Sigmoid colon (tissue), 7 donors: ENCODE data around the gene PYGO1. TPM values are rescaled to one million over a fixed set of nuclear protein-coding genes. Genes with fewer than 3 reads are reported as not detected.

ENCODE experiments used
- DNase-seq: peaks from one replicate; pipeline ENCODE4 v3.0.0-alpha.2; 2019
- H3K27ac ChIP-seq, 4 donors: fragments of 200-600 bp; sonication (generic); one replicate each; pipeline ENCODE4 v1.5.1; 2016 to 2019; ENCODE audit warnings: mild to moderate bottlenecking in 1 of 4
- H3K27me3 ChIP-seq, 3 donors: fragments of 200-600 bp; sonication (generic); one replicate each; pipeline ENCODE4 v1.5.1; 2019; ENCODE audit warnings: mild to moderate bottlenecking in 1 of 3
- H3K36me3 ChIP-seq, 4 donors: fragments of 200-600 bp; sonication (generic); one replicate each; pipeline ENCODE4 v1.5.1; 2016 to 2019
- H3K4me1 ChIP-seq, 4 donors: fragments of 200-600 bp; sonication (generic); one replicate each; pipeline ENCODE4 v1.5.1; 2017 to 2019
- H3K4me3 ChIP-seq, 4 donors: fragments of 200-600 bp; sonication (generic); one replicate each; pipeline ENCODE4 v1.5.1; 2017 to 2019; ENCODE audit warnings: mild to moderate bottlenecking in 2 of 4, moderate library complexity in 1 of 4
- H3K9me3 ChIP-seq, 4 donors: fragments of 200-600 bp in 3 of 4; sonication (generic) in 3 of 4; one replicate each; pipeline versions ENCODE4 v1.5.1 to v1.6.1; 2013 to 2019
- CTCF ChIP-seq, 4 experiments: fragments of 450-650 bp in 3 of 4; fragments of 200-600 bp in 1 of 4; IDR thresholded peaks; one replicate each; pipeline ENCODE4 v1.5.1; 2016 to 2019; ENCODE audit warnings: antibody characterized with exemption in 4 of 4, mild to moderate bottlenecking in 3 of 4, moderate library complexity in 2 of 4
- EP300 ChIP-seq, 4 donors: sonication (generic); formaldehyde crosslinking; IDR thresholded peaks; one replicate each; pipeline ENCODE4 v1.6.1; 2017; ENCODE audit warnings: antibody characterized with exemption in 4 of 4
- POLR2A ChIP-seq, 2 donors: fragments of 450-650 bp; IDR thresholded peaks; one replicate each; pipeline ENCODE4 v1.6.1; 2016; ENCODE audit warnings: antibody characterized with exemption in 2 of 2, mild to moderate bottlenecking in 2 of 2, moderate library complexity in 2 of 2
- POLR2AphosphoS5 ChIP-seq, 4 donors: sonication (generic); formaldehyde crosslinking; IDR thresholded peaks; one replicate each; pipeline ENCODE4 v1.6.1; 2017; ENCODE audit warnings: antibody characterized with exemption in 4 of 4
- WGBS, 2 donors: extraction: QIAGEN DNeasy Blood & Tissue Kit; methylation state at CpG; one replicate each; pipeline ENCODE4 v1.1.7; 2013; 5-methylcytosine and 5-hydroxymethylcytosine counted together
- intact Hi-C: fragments of 100-400 bp; cut with DNase I; formaldehyde crosslinking; loops from one replicate; pipeline ENCODE4 v1.15.1; 2023
- polyA plus RNA-seq, 3 donors: library from polyadenylated mRNA; stranded (reverse); fragments of 200-250 nt; gene quantifications; one replicate each; pipeline ENCODE4 v1.2.3, GENCODE V29; 2013
- total RNA-seq, 4 donors: library from RNA; depleted of rRNA; stranded (reverse); fragments of >200 nt; gene quantifications; one replicate each; pipeline ENCODE4 v1.1.0, GENCODE V29; 2016
- donor health status: healthy with polysubstance abuse.
- donor health status: Bipolar disorder and iron deficiency.
- donor health status: healthy.

Gene PYGO1
- total and polyA plus RNA-seq, 7 donors, result under 0.01 to 20.7 (median 14.5) TPM

GRCh38 chr15:55576943-55577342, 11.2 kb downstream of the PYGO1 start:
- Histone ChIP-seq H3K36me3 (no peaks in the 10 kb centered on the region), H3K27me3 (no peaks in the 10 kb centered on the region), H3K4me1 (no peaks in the 10 kb centered on the region), H3K4me3 (no peak overlapping the region), H3K27ac (no peak overlapping the region), H3K9me3 (no peaks in the 10 kb centered on the region)
- TF ChIP-seq POLR2A (IDR thresholded peaks at IDR 0.05), result no peak
- DNase-seq, result no peak
- intact Hi-C loops, result no loop called here
- 68 to 85% methylated on average over 6 of the region's 6 CpGs for WGBS, 2 donors

DNA sequence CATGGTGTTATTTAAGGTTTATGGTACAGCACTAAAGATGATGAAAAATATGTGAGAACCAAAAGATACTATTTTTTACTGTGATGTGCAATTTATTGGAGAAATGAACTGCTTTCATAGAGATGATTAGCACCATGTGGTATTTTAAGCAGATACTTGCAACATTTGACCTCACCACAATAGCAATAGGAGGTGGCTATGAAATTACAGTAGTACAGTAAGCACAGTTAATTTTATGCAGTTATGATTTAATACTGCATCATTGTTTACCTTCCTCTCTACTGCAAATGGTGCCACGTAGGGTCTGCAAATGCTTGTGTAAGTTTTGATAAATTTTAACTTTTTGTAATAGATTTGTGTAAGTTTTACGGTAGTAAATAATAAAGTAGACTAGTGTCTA, 14.0 kb downstream of the PYGO1 start:
- intact Hi-C loops, result no loop called here
- DNase-seq, result no peak
- H3K27ac ChIP-seq, result no peak overlapping the region
- H3K27me3 ChIP-seq, result no peaks in the 10 kb centered on the region
- WGBS, 2 donors, result 66 to 84% methylated on average over 2 of the region's 2 CpGs
- H3K4me3 ChIP-seq, result no peak overlapping the region
- H3K9me3 ChIP-seq, result no peaks in the 10 kb centered on the region
- H3K36me3 ChIP-seq, result no peaks in the 10 kb centered on the region
- TF ChIP-seq POLR2A (IDR thresholded peaks at IDR 0.05), result no peak
- TF ChIP-seq POLR2AphosphoS5 (IDR thresholded peaks at IDR 0.05), result no peak
- TF ChIP-seq CTCF (IDR thresholded peaks at IDR 0.05), result no peak
- TF ChIP-seq EP300 (IDR thresholded peaks at IDR 0.05), result no peak
- no peaks in the 10 kb centered on the region for H3K4me1 ChIP-seq

- H3K27me3 ChIP-seq, result no peaks in the 10 kb centered on the region
- intact Hi-C loops, result no loop called here
- no peaks in the 10 kb centered on the region for H3K36me3 ChIP-seq
- no peaks in the 10 kb centered on the region for H3K4me1 ChIP-seq
- H3K9me3 ChIP-seq, result no peaks in the 10 kb centered on the region
- TF ChIP-seq POLR2A (IDR thresholded peaks at IDR 0.05) (no peak), EP300 (IDR thresholded peaks at IDR 0.05) (no peak), POLR2AphosphoS5 (IDR thresholded peaks at IDR 0.05) (no peak), CTCF (IDR thresholded peaks at IDR 0.05) (no peak)
- H3K4me3 ChIP-seq, result no peak overlapping the region
- no peak for DNase-seq
- H3K27ac ChIP-seq, result no peak overlapping the region
Observed at GRCh38 chr15:55573224-55573623, 14.9 kb downstream of the PYGO1 start.

- intact Hi-C loops, result no loop called here
- 85 to 94% methylated on average over 2 of the region's 2 CpGs for WGBS, 2 donors
- Histone ChIP-seq H3K27ac (no peak overlapping the region), H3K27me3 (no peaks in the 10 kb centered on the region), H3K4me3 (no peak overlapping the region), H3K9me3 (peaks cover 0 to 5% (median 0%) of the 10 kb centered on the region in 4 donors), H3K36me3 (no peaks in the 10 kb centered on the region), H3K4me1 (no peaks in the 10 kb centered on the region)
- no peak for DNase-seq
- TF ChIP-seq POLR2A (IDR thresholded peaks at IDR 0.05) (no peak), POLR2AphosphoS5 (IDR thresholded peaks at IDR 0.05) (no peak)
Observed at GRCh38 chr15:55564347-55565145, 23.6 kb downstream of the PYGO1 start.

DNA sequence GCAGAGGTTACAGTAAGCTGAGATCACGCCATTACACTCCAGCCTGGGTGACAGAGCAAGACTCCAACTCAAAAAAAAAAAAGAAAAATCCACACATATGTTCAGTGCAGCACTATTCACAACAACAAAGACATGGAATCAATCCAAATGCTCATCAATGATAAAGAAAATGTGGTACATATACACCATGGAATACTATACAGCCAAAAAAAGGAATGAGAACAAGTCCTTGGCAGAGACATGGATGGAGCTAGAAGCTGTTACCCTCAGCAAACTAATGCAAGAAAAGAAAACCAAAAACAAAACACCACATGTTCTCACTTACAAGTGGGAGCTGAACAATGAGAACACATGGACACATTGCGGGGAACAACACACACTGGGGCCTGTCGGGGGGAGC, 25.5 kb downstream of the PYGO1 start:
- Histone ChIP-seq H3K4me1 (no peaks in the 10 kb centered on the region), H3K27me3 (no peaks in the 10 kb centered on the region), H3K27ac (no peak overlapping the region), H3K36me3 (no peaks in the 10 kb centered on the region), H3K9me3 (peaks cover 0 to 5% (median 0%) of the 10 kb centered on the region in 4 donors), H3K4me3 (no peak overlapping the region)
- 75 to 89% methylated on average over 3 of the region's 3 CpGs for WGBS, 2 donors
- no peak for DNase-seq
- intact Hi-C loops, result no loop called here
- TF ChIP-seq CTCF (IDR thresholded peaks at IDR 0.05) (no peak), POLR2AphosphoS5 (IDR thresholded peaks at IDR 0.05) (no peak), EP300 (IDR thresholded peaks at IDR 0.05) (no peak), POLR2A (IDR thresholded peaks at IDR 0.05) (no peak)

GRCh38 chr15:55555089-55555488, 33.1 kb downstream of the PYGO1 start:
- TF ChIP-seq POLR2A (IDR thresholded peaks at IDR 0.05) (no peak), EP300 (IDR thresholded peaks at IDR 0.05) (no peak), CTCF (IDR thresholded peaks at IDR 0.05) (no peak), POLR2AphosphoS5 (IDR thresholded peaks at IDR 0.05) (no peak)
- intact Hi-C loops, result no loop called here
- no peak overlapping the region for H3K27ac ChIP-seq
- no peaks in the 10 kb centered on the region for H3K27me3 ChIP-seq
- no peaks in the 10 kb centered on the region for H3K36me3 ChIP-seq
- peaks cover 0 to 8% (median 3%) of the 10 kb centered on the region in 4 donors for H3K9me3 ChIP-seq
- DNase-seq, result no peak
- WGBS, 2 donors, result 91 to 93% methylated on average over 4 of the region's 4 CpGs
- peaks cover 0 to 8% (median 1%) of the 10 kb centered on the region in 4 donors for H3K4me1 ChIP-seq
- H3K4me3 ChIP-seq, result no peak overlapping the region
